Right hindlimb (tissue), 1 donor: ENCODE measurements around the gene TP53I11.

Source experiments
- DNase-seq: peaks from one replicate; pipeline ENCODE4 v3.0.0-alpha.2; 2018

TP53I11 gene

GRCh38 chr11:44938066-44938691 lies 12.5 kb downstream of the TP53I11 start:
- no peak for DNase-seq

DNA sequence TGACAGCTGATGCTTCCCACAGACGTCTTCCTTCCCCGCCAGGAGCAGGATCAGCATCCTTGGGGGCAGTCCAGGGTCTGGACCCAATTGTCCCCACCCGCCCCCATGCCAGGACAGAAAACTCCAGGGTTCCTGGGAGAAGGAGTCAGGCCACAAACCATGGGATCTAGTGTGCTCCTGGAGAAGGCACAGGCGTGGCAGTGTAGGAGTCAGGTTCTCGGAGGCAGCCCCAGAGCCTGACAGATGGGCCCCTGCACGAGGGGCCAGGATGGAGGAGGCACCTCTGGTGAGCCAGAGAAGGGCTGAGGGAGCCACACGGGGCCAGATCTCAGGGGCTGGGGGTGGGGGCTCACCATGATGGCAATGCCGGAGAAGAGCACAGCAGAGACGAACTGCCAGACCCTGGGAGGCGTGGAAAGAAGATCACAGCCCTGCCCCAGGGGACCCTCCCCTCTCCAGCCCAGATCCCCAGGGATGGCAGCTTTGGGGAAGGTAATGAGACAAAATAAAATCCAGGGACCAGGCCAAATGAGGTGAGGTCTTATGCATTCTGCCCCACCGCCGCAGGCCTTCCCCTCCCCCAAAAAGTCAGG lies 13.6 kb downstream of the TP53I11 start:
- DNase-seq, result no peak

GRCh38 chr11:44936525-44936924 lies 14.2 kb downstream of the TP53I11 start:
- DNase-seq, result peak; percentile 89

- DNase-seq, result no peak
Measured at GRCh38 chr11:44934735-44935250, 15.9 kb downstream of the TP53I11 start.

DNA sequence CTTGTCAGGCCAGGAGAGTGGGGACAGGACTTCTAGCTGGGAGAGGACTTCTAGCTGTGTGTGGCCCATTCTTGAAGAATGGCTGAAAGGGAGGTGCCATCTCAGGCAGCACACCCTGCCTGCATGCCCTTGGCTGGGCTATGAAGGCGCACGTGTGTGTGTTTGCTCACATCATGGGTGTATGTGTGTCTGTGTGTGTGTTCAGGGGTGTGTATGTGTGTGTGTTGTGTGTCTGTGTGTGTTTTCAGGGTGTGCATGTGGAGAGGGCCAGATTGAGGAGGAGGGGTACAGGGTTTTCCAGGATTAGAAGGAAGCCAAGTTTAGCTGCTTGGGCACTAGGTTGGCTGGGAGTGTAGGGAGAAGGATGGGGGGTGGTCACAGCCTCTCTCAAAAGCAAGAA lies 16.6 kb downstream of the TP53I11 start:
- no peak for DNase-seq

DNA sequence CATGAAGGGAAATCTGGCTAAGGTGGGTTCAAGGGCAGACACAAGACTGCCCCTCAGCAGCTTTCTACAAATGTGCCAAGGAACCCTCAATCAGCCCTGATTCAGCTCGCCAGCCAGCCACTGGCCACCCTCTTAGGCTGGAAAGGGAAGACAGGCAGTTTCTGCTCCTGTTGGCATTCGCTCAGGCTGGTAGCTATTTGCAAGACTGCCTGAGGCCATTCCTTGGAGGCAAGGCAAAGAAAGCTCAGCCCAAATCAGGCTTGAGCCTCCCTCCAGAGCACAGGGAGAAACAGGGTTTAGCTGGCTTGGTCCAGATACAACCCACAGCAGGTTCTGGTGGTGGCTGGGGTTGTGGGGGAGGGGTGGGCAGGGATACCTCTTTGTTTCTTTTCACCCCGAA lies 19.2 kb downstream of the TP53I11 start:
- DNase-seq, result no peak

- DNase-seq, result no peak
Measured at GRCh38 chr11:44930588-44931302, 19.9 kb downstream of the TP53I11 start.

GRCh38 chr11:44928816-44929215 lies 21.9 kb downstream of the TP53I11 start:
- no peak for DNase-seq

GRCh38 chr11:44928144-44928543 lies 22.5 kb downstream of the TP53I11 start:
- DNase-seq, result no peak

- peak; percentile 73 for DNase-seq
Measured at GRCh38 chr11:44927174-44927661, 23.5 kb downstream of the TP53I11 start.

GRCh38 chr11:44926036-44926435 lies 24.6 kb downstream of the TP53I11 start:
- DNase-seq, result no peak

DNA sequence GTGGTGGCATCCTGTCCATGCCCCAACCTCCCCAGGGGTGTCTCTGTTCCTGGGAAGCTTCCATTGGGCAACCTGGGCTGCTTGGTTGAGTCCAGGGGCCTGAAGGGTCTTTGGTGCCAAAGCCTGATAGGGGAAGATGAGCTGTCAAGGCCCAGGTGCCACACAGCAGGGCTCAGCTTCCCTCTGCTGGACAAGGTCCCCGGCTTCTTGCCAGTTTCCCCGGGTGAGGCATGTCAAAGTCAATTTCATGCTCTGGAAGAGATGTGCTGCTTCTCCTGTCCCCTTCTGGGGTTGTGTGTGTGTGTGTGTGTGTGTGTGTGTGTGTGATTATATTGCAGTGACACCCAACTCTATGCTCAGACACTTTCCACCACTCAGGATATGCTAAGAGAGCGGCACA lies 26.9 kb downstream of the TP53I11 start:
- no peak for DNase-seq

- DNase-seq, result no peak
Measured at GRCh38 chr11:44923115-44923514, 27.6 kb downstream of the TP53I11 start.

DNA sequence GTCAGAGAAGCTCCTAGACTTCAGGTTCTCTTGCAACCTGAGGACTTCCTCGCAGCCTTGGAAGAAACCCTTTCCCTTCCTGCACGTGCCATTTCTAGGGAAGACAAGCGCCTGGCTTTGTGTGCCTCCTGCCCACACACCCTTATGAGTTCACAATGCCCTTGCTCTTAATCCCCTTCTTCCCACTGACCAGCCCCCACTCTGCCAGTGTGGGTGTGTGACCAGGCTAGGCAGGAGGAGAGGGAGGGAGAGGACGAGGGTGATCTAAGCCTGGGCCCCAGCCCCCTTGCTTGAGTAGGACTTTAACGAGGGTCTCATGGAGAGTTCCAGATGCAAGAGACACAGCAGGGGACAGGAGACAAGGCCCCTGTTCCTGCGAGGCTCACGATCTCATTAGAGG lies 30.2 kb downstream of the TP53I11 start:
- DNase-seq, result no peak

- no peak for DNase-seq
Measured at GRCh38 chr11:44917741-44918140, 32.9 kb downstream of the TP53I11 start.

- no peak for DNase-seq
Measured at GRCh38 chr11:44916801-44917385, 33.8 kb downstream of the TP53I11 start.

DNA sequence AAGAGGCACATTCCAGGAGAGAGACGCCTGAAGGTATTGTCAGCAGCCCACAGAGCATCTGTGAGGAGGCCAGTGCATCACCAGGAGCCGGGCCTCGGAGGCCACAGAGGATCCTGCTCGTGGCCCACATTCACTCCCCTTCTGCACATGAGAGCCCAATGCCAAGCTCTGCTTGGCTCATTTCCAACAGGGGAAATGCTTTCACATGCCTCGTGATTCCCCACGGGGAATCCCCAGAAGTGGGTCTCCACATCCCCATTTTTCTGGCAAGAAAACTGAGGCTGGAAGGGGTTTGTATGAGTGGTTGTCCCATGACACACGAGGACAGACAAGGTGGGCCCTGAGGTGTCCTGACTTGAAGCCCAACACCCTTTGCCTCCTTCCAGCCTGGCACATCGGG lies 34.4 kb downstream of the TP53I11 start:
- DNase-seq, result no peak

DNA sequence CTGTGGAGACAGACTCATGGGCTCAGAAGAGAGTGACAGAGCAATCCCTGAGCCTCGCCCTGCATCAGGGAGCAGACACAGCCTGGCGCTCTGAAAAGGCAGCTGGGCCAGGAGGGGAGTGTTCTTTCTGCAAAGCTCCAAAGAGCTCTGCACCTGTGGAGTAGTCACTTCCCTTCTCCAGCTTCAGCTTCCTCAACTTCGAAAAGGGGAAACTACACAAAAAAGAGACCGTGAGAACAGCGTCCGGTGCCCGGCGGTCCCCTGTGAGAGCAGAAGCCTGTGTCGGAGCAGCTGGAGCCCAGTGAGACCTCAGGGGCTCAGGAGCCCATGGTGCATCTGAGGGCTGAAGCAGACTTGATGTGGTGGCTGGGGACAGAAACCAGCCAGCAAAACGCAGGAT lies 35.1 kb downstream of the TP53I11 start:
- DNase-seq, result no peak

- DNase-seq, result no peak
Measured at GRCh38 chr11:44915004-44915403, 35.7 kb downstream of the TP53I11 start.

- DNase-seq, result no peak
Measured at GRCh38 chr11:44914105-44914504, 36.6 kb downstream of the TP53I11 start.

DNA sequence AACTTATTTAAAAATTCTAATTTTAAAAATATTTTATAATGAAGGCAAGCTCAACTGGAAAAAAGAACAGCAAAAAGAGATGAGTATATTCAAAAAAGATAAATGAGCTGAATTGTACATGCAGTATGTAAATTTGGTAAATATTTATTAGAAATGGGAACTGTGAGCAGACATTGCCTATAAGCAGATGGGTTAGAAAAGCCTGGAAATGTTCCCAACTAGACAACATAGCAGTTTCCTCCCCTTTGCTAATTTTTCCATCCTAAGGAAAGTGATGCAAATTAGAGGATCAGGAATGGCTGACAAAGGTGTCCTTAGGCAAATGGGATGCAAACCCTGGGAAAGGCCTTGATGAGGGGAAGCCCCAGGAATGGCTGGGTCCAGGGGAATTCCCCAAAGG lies 37.2 kb downstream of the TP53I11 start:
- no peak for DNase-seq

DNA sequence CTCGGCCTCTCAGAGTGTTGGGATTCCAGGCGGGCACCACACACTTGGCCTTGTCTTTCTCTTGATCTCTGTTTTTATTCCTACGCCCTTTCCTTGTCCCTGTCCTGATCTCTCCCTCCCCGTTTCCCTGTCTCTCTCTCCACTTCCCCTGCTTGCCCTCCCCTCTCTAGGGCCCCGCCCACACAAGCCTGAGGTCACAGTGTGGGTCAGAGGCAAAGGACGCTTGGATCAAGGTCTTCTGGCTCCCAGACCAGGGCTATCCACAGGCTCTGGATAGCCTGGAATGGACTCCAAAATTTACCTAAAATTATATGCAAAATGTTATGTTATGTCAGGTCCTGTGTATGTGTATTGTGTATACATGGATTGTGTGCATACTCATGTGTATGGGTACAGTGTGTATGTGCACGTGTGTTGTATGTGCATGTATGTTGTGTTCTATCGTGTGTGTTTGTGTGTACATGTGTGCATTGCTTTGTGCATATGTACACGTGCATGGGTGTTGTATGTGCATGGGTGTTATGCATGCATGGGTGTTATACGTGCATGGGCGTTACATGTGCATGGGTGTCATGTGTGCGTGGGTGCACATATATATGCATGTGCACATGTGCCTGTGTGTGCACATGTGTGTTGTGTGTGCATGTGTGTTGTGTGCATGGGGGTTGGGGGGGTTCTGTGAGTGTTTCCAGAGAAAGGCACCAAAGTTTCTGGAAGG lies 38.3 kb downstream of the TP53I11 start:
- DNase-seq, result no peak
